ENCODE data around the gene KISS1R.
A peak's percentile ranks its signal among the peaks of the same experiment; 100 is the strongest.
"Not testable (repeated sequence)": the region's sequence is repeated elsewhere in the genome, so short reads cannot be mapped to it uniquely, and the experiment has no call there.

KISS1R gene

DNA sequence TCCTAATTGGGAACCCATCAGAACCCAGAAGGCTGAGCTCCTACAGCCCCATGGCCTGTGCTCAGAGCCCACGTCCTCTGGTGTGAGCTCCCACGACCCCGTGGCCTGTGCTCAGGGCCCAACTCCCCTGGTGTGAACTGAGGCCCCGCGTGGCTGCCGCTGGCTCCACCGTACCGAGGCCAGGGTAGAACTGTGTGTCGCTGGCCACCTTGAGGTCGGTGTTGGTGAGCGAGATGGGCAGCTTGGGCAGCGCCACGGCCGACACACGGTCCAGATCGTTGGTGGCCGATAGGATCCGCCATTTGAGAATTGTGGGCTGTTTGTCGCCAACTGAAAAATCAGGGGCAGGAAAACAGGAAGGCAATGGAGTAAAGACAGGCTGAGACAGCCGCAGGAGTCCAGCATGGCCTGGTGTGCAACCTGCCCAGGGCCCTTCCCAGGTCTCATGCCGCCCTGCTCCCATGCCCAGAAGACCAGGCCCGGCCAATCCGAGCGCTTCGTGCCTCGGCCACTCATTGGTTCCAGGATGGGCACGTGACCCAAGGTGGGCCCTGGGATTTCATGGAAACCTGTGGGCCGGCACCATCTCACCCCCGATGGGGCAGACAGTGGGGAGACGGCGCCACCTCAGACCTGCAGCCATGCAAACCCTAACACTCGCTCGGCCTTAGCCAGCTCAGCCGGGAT lies 35.6 kb upstream of the KISS1R start:
- no peak for DNase-seq (ENCODE audit: low read depth)

DNA sequence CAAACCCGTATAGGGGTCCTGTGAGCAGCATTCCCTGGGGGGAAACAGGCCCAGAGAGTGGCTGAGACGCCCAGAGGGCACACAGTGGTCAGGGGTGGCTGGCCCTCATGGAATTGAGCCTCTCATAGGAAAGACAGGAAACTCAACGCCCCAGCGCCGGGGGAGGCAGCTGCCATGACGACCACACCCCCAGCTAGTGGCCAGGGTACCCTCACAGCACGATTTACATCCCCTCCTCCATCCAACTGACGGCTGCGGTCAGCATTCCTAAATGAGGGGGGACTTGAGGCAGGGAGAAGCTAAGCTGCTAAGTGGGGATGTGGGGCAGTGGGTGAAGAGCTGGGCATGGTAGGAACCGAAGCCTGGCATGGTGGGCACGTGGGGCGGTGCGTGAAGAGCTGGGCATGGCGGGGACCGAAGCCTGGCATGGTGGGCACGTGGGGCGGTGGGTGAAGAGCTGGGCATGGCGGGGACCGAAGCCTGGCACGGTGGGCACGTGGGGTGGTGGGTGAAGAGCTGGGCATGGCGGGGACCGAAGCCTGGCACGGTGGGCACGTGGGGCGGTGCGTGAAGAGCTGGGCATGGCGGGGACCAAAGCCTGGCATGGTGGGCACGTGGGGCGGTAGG lies 34.1 kb upstream of the KISS1R start:
- DNase-seq (ENCODE audit: low read depth): no peak

DNA sequence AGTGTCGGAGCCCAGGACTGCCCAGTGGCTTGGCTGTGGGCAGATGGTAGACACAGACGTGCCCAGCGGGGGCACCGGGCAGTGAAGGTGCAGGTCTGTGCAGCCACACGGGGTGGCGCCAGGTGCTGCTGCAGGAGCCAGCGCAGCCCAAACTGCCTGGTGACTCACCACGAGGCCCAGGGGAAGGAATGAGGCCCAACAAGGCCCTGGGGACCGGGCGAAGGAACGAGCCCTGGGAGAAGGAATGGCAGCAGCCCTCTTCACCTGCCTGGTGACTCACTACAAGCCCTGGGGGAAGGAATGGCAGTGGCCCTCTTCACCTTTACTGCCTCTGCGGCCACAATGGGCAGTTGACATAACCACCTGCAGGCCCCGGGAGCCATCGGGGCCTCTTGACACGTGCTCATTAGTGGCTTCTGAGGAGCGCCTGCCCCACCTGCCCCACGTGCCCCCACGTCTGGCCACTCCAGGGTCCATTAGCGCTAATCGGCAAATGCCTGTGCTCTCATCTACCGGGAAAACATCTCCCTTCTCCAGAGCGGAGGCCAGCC lies 33.4 kb upstream of the KISS1R start:
- no peak for DNase-seq (ENCODE audit: low read depth)

DNA sequence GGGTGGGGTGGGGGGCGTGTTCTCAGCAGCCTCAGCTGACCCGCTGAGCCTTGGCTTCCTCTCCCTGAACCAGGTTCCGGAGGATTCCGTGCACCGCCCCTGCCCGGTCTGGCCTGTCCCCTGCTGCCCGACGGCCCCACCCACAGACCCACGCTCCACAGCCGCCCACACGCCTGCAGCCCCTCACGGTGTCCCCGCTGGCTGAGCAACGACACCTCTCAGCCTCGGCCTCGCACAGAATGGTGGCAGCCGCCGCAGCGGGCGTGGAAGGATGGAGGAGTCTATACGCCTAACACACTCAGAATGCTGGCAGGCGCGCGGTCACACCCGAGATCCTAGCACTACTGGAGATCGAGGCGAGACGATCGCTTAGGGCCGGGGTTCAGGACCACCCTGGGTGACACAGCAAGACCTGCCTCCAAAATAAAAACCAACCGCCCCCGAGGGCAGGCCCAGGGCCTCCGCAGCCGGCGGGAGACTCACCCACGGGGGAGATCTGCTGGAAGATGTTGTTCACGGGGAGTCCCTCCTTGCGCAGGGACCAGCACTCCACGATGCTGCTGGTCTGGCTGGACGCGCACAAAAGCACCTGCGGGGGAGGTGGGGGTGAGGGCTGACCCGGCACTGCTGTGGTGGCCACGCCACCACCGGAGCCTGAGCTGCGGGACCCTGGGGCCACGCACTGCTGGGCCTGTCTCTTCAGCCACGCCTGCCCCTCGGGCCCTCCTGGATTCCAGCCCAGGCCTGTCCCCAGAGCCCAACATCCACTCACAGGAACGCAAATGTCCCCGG lies 32.5 kb upstream of the KISS1R start:
- no peak for DNase-seq (ENCODE audit: low read depth)

DNA sequence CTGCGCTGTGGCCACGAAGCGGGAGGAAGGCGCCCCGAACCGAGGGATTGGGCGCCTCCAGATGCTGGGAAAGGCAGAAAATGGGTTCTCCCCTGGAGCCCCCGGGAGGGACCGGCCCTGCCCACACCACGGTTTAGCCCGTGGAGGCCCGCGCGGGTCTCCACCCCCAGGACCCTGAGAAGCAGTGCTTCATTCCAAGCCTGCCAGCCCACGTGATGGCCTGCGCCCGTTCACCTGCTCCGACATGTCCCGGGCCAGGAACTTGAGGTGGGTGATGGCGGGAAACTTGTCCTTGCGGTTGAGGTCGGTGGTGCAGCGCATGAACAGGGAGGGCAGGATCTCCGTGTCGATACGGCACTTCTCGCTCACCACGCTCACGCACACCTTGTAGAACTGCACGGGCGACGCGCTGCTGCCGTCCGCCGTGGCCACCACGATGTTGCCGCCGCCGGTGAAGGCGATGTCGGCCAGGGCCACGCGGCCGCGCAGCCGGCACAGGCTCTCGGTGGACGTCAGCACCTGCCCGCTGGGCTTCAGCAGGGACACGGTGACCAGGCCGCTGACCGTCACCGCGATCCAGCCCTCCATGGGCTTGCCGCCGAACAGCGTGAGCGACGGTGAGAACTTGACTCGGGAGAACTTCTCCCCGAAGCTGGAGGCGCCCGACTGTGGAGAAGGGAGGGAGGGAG lies 31.5 kb upstream of the KISS1R start:
- no peak for DNase-seq (ENCODE audit: low read depth)

DNA sequence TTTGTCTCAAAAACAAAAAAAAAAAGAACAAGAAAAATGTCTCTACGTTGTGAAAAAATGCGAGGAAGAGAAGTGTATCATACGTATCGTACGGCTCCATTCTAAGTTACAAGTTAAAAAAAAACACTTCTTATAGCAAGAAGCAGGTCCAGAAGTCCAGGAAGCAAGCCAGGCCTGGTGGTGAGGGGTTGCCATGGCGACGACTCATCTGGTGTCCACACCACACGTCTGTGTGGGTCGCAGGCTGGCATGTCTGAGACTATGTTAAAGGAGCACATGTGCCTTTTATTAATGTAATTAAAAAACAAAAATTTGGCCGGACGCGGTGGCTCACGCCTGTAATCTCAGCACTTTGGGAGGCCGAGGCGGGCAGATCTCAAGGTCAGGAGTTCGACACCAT lies 30.1 kb upstream of the KISS1R start:
- DNase-seq (ENCODE audit: low read depth): no peak

DNA sequence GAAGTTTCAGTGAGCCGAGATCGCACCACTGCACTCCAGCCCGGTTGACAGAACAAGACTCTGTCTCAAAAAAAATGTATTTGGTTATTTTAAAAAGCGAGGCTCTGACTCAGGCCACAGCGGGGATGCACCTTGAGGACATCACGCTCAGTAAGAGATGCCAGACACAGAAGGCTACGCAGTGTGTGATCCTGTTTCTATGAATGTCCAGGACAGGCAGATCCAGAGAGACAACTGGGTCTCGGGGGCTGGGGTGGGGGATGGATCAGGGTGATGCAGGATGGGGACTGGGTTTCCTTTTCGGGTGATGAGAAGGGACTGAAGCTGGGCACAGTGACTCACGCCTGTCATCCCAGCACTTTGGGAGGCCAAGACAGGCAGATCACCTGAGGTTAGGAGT lies 29.5 kb upstream of the KISS1R start:
- DNase-seq (ENCODE audit: low read depth): no peak

DNA sequence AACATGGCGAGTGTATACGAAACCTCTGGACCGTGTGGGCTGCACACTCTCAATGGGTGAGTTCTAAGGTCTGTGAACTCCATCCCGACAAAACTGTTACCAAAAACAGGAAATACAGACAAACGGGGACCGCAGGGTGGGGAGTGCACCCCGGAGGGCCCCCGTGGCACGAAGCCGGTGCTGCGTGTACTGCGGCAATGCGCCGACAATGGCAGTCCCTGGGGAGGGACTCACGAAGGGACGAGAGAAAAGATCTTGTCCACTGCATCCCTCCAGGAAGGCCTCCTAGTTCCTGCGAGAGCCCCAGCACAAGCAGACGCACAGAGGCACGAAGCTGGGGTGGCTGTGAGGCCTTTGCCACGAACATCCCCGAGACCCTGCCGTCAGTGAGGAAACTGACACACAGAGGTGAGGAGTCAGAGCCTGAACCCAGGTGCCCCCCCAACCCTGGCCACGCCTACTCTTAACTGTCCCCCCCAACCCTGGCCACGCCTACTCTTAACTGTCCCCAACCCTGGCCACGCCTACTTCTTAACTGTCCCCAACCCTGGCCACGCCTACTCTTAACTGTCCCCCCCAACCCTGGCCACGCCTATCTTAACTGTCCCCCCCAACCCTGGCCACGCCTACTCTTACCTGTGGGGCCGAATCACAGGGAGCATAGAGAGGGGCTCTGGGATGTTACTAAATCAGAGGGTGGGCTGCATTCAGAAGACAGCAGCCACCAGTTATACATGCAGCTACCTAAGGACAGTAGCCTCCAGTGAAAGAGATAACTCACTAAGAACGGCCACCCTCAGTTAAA lies 28.4 kb upstream of the KISS1R start:
- DNase-seq (ENCODE audit: low read depth): no peak

DNA sequence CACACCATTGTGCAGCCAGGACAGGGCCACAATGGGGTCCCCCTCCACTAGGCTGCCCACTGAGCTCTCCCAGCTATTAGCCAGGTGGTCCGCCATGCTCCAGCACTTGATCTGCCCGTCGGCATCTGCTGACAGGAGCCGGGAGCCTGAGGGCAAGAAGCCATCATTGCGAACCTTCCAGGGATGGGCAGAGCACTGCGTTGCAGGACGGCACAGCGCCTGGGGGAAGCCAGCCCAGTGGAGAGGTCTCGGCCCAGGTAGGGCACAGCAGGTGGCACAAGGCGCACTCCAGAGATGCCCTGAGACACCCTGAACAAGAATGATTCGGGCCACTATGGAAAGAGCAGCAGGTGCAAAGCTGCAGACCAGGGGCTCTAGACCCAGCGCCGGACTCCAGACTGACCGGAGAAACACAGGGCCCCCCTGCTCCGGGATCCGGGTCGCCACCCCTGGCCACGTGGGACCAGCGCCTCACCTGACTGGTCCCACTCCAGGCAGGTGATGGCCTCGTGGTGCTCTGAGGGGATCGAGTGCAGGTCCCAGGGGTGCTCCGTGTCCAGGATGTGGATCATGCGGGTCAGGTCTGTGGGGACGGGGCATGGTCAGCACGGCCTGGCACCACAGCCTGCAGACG lies 27.4 kb upstream of the KISS1R start:
- no peak for DNase-seq (ENCODE audit: low read depth)

DNA sequence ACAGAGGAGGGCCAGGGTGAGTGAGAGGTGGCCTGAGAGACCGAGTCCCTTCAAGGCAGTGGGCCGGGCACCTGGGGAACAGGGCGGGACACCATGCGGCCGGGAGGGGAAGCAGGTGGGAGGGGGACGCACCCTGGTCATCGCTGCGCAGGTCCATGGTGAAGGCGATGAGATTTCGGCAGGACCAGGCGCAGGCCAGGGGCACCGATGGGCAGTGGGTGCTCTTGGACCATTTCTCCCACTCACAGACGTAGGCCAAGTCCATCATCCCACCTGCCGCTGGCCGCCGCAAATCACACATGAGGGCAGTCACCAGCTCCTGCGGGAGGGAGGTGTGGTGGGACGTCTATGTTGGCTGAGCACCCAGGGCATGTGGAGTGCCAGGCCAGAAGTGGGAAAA lies 26.3 kb upstream of the KISS1R start:
- DNase-seq (ENCODE audit: low read depth): no peak

DNA sequence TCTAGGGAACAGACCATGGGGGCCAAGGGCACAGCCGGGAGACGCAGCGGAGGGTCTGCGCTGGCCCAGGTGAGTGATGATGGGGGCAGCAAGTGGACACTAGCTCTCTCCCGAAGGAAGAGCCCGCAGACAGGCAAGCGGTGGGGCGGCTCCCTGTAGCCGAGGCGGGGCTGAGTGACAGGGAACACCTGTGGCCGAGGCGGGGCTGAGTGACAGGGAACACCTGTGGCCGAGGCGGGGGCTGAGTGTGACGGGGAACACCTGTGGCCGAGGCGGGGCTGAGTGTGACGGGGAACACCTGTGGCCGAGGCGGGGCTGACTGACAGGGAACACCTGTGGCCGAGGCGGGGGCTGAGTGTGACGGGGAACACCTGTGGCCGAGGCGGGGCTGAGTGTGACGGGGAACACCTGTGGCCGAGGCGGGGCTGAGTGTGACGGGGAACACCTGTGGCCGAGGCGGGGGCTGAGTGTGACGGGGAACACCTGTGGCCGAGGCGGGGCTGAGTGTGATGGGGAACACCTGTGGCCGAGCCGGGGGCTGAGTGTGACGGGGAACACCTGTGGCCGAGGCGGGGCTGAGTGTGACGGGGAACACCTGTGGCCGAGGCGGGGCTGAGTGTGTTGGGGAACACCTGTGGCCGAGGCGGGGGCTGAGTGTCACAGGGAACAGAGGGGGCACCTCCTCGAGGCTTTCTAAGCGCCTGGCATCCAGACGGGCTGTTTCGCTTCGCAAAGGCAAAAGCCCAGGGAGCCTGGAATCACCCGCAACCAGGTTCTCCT lies 25.5 kb upstream of the KISS1R start:
- not testable (repeated sequence) for DNase-seq (ENCODE audit: low read depth)

DNA sequence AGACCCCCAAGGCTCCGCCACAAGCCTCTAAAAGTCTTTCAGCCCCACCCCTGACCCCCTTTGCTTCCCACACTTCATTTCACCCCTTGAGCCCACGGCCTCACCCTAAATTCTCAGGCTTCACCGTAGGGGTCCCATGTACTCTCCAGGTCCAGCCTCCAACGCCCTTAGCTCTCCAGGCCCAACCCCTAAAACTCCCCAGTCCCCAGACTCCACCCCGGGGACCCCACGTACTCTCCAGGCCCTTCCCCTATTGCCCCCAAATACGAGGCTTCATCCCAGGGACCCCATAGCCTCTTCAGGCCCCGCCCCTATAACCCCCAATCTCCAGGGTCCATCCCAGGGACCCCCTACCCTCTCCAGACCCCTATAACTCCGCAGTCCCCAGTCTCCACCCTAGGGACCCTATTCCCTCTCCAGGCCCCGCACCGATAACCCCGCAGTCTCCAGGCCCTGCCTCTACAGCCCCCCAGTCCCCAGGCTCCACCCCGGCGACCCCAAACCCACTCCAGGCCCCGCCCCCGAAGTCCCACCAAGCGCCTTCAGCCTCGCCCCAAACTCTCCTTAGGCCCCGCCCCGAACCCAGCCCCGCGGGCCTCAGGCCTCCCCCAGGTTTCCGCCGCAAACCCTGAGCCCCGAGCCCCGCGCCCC lies 24.8 kb upstream of the KISS1R start:
- no peak for DNase-seq (ENCODE audit: low read depth)

DNA sequence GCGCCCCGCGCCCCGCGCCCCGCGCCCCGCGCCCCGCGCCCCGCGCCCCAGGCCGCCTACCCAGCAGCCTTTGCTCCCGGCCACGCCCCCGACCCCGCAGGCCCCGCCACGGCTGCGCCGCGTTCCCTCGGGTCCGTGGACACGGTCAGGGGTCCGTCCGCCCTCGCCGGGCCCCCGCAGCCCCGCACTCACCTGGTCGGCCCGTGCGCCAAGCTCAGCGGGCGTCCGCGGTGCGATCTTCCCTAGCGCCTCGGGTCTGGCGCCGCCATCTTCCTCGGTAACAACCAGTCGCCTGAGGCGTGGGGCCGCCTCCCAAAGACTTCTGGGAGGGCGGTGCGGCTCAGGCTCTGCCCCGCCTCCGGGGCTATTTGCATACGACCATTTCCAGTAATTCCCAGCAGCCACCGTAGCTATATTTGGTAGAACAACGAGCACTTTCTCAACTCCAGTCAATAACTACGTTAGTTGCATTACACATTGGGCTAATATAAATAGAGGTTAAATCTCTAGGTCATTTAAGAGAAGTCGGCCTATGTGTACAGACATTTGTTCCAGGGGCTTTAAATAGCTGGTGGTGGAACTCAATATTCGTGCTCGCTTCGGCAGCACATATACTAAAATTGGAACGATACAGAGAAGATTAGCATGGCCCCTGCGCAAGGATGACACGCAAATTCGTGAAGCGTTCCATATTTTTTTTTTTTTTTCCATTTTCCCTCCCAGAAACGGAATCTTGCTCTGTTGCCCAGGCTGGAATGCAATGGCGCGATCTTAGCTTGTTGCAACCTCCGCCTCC lies 24.0 kb upstream of the KISS1R start, which contains the start of the genes MED16 and RNU6-9:
Gene MED16, minus strand, starts transcription at position 294 of the 796 bp plus-strand sequence. CDS start 2,056 bp downstream, outside the sequence.
Gene RNU6-9, plus strand, starts transcription at position 591 of the 796 bp plus-strand sequence.
- peak; percentile 37 for DNase-seq (ENCODE audit: low read depth)

DNA sequence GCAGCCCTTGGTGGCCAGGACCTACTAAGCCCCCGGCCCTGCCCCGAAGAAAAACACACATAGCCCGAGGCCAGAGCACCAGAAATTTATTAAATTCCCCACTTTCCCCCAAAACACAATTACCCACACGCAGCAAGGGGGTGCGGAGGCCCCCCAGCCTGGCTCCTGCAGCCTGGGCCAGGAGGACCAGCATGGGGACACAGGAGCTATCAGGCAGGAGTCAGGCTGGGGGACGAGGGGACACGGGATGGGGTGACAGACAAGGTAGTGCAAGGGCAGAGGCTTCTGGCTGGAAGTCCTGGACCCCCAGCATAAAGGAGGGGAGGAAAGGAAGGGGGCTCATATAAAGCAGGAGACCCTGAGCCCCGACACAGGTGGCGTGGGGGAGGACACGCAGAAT lies 20.7 kb upstream of the KISS1R start:
- DNase-seq (ENCODE audit: low read depth): no peak

DNA sequence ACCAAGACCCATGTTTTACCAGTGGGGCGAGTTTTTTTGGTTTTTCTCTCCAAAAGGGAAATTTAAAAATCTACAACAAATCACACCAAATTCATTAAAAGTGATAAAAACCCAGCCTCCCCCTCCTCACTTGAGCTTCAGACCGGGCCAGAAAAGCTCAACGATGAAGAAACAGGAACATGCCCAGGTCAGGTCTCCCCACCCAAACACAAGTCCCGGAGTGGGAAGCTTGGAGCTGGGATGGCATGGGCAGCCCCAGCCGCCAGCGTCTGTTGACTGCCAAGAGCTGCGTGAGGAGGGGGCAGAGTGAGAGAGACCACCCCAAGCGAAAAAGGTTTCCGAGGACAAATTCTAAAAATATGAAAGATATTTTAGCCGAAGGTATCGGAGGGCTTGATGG lies 20.1 kb upstream of the KISS1R start:
- no peak for DNase-seq (ENCODE audit: low read depth)

DNA sequence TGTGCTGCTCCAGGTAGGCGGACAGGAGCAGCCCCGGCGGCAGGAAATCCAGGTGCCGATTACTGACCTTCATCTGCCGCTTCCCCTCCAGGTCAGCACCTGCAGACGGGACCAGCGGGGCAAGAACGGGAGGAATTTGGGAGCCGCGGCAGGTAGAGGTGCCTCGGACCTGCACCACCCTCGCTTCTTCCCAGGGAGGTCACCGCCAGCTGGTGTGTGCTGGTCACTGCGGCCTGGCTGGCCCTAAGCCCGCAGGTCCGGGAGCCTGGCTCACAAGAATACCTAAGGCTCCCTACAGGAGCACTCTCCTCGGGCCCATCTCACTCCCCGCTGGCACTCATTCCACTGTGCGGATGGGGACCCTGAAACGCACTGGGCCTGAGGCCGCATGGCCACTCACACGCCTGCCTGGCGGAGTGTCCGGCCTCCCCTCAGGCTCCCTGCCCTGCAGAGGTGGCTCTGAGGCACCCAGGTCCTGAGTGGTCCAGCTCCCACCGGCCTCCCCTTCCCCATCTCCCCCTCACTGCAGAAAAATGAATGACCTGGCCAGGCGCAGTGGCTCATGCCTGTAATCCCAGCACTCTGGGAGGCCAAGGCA lies 19.6 kb upstream of the KISS1R start:
- no peak for DNase-seq (ENCODE audit: low read depth)

DNA sequence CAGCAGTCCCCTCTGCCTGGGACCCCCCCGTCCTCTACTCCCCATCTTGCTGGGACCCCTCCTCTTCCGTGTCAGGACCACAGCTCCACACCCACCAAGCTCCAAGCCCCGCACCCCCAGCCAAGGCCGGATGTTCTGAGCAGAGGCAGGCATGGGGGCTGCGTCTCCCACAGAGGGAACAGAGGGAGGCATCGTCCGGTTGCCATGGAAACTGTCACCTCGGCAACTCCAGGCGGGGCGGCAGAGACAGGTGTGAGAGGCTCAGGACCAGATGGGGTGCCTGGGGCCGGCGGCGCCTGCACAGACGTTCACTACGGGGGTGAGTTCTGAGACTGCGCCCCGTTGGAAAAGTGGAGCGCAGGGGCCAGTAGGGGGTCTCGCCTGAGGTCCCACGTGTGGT lies 18.5 kb upstream of the KISS1R start:
- no peak for DNase-seq (ENCODE audit: low read depth)

DNA sequence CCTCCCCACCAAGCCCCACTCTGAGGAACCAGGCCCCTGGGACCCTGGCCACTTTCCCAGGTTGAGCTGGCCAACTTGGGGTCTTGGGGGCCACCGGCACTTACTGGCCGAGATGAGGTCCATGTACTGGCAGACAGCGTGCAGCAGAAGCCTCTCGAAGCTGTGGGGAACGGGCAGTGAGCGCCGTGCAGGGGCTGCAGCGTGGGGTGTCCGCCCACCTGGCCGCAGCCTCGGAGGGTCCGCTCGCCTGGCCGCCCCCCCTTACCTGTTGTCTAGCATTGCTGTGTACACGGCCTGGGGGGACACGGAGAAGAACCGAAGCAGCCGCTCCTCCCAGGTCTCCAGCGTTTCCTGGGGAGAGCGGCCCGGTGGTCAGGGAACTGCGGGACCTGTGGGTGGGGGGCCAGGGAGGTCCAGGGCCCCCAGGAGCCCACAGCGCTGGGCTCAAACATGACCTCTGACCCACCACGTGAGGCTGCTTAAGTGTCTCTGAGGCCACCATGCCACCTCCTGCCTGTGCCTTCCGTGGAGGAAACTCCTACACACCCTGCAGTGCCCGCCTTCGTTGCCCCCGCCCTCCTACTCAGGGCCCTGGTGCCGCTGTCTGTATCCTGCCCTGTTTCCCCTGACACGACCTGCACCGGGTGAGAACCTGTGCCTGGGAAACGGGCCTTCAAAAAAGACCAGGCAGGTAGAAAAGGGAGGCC lies 17.6 kb upstream of the KISS1R start:
- DNase-seq (ENCODE audit: low read depth): no peak
